Mesenchymal stem cell (in vitro differentiated cells and primary cell): ENCODE results near the gene GOLIM4.

Experiments
- DNase-seq: peaks from one replicate; pipeline ENCODE4 v3.0.0-alpha.2; 2013
- H2AFZ ChIP-seq: one replicate; pipeline ENCODE4 v1.6.1; 2013; ENCODE audit warnings: low read depth, mild to moderate bottlenecking, control low read depth, inconsistent platforms, low read length, moderate library complexity
- H2AK5ac ChIP-seq: 2 replicates; pipeline ENCODE4 v1.6.1; 2013; ENCODE audit warnings: low read length, moderate library complexity, mild to moderate bottlenecking, inconsistent platforms; ENCODE audit not compliant: severe bottlenecking
- H2BK120ac ChIP-seq: one replicate; pipeline ENCODE4 v1.6.1; 2013; ENCODE audit warnings: low read depth, mild to moderate bottlenecking, inconsistent platforms, low read length, moderate library complexity
- H2BK12ac ChIP-seq, 2 experiments: one replicate each; pipeline ENCODE4 v1.6.1; 2013; ENCODE audit warnings: inconsistent platforms in 2 of 2, low read length in 2 of 2, mild to moderate bottlenecking in 2 of 2, moderate library complexity in 2 of 2, control low read depth in 1 of 2
- H2BK15ac ChIP-seq: one replicate; pipeline ENCODE4 v1.6.1; 2013; ENCODE audit warnings: mild to moderate bottlenecking, low read depth, inconsistent platforms; ENCODE audit not compliant: poor library complexity, severe bottlenecking
- H2BK5ac ChIP-seq: 2 replicates; pipeline ENCODE4 v1.6.1; 2013; ENCODE audit warnings: low read depth, mild to moderate bottlenecking, low read length, control low read depth, inconsistent platforms; ENCODE audit not compliant: poor library complexity, severe bottlenecking
- H3K14ac ChIP-seq, 2 experiments: one replicate each; pipeline ENCODE4 v1.6.1; 2013; ENCODE audit warnings: inconsistent platforms in 2 of 2, low read length in 2 of 2, control low read depth in 1 of 2, mild to moderate bottlenecking in 1 of 2, moderate library complexity in 1 of 2
- H3K18ac ChIP-seq, 2 experiments: one replicate each; pipeline ENCODE4 v1.6.1; 2013; ENCODE audit warnings: inconsistent platforms in 2 of 2, low read length in 2 of 2, control low read depth in 1 of 2, low read depth in 1 of 2, mild to moderate bottlenecking in 1 of 2
- H3K23ac ChIP-seq, 2 experiments: one replicate each; pipeline ENCODE4 v1.6.1; 2013; ENCODE audit warnings: inconsistent platforms in 2 of 2, low read length in 2 of 2, mild to moderate bottlenecking in 2 of 2, moderate library complexity in 2 of 2, control low read depth in 1 of 2
- H3K27ac ChIP-seq: 2 replicates; pipeline ENCODE4 v1.5.1; 2013; ENCODE audit warnings: mild to moderate bottlenecking, moderate library complexity, low read length, control low read depth, inconsistent platforms; ENCODE audit not compliant: poor library complexity, severe bottlenecking
- H3K27me3 ChIP-seq, 2 experiments: 2 replicates each; pipeline versions ENCODE4 v1.6.1 to v1.7.0; 2013; ENCODE audit warnings: low read length in 2 of 2, mild to moderate bottlenecking in 2 of 2, moderate library complexity in 2 of 2, control low read depth in 1 of 2, inconsistent platforms in 1 of 2; ENCODE audit not compliant: control insufficient read depth in 1 of 2, insufficient read depth in 1 of 2
- H3K36me3 ChIP-seq, 2 experiments: 2 replicates each; pipeline versions ENCODE4 v1.6.1 to v1.7.0; 2013; ENCODE audit warnings: low read length in 2 of 2, control low read depth in 1 of 2, inconsistent platforms in 1 of 2, low read depth in 1 of 2, mild to moderate bottlenecking in 1 of 2; ENCODE audit not compliant: insufficient read depth in 2 of 2, control insufficient read depth in 1 of 2
- H3K4ac ChIP-seq, 2 experiments: one replicate each; pipeline ENCODE4 v1.6.1; 2013; ENCODE audit warnings: inconsistent platforms in 2 of 2, low read length in 2 of 2, mild to moderate bottlenecking in 2 of 2, moderate library complexity in 2 of 2, control low read depth in 1 of 2, low read depth in 1 of 2
- H3K4me1 ChIP-seq: 2 replicates; pipeline ENCODE4 v1.6.1; 2013; ENCODE audit warnings: low read depth, low read length, control low read depth; ENCODE audit not compliant: control insufficient read depth, insufficient read depth
- H3K4me2 ChIP-seq: 2 replicates; pipeline ENCODE4 v1.6.1; 2013; ENCODE audit warnings: low read length, mild to moderate bottlenecking, inconsistent platforms; ENCODE audit not compliant: poor library complexity, severe bottlenecking
- H3K4me3 ChIP-seq, 2 experiments: 2 replicates each; pipeline versions ENCODE4 v1.5.1 to v1.7.0; 2013; ENCODE audit warnings: low read length in 2 of 2, mild to moderate bottlenecking in 2 of 2, control low read depth in 1 of 2, low read depth in 1 of 2; ENCODE audit not compliant: insufficient read depth in 1 of 2
- H3K79me1 ChIP-seq: replicated peaks from 2 replicates; pipeline ENCODE4 v1.6.1; 2013; ENCODE audit warnings: mild to moderate bottlenecking, control low read depth, low read length, inconsistent platforms; ENCODE audit not compliant: poor library complexity, severe bottlenecking
- H3K9ac ChIP-seq: 2 replicates; pipeline ENCODE4 v1.7.0; 2013; ENCODE audit warnings: mild to moderate bottlenecking, low read length, moderate library complexity
- H3K9me3 ChIP-seq: 2 replicates; pipeline ENCODE4 v1.7.0; 2013; ENCODE audit warnings: mild to moderate bottlenecking, low read length; ENCODE audit not compliant: control insufficient read depth
- H4K8ac ChIP-seq: one replicate; pipeline ENCODE4 v1.6.1; 2013; ENCODE audit warnings: inconsistent platforms, mild to moderate bottlenecking, low read length, moderate library complexity
- H4K91ac ChIP-seq: one replicate; pipeline ENCODE4 v1.6.1; 2013; ENCODE audit warnings: mild to moderate bottlenecking, low read length, inconsistent platforms
- WGBS: methylation state at CpG from one replicate; pipeline ENCODE4 v1.1.7; 2013; ENCODE audit warnings: mixed read lengths; 5-methylcytosine and 5-hydroxymethylcytosine counted together

Gene GOLIM4

DNA sequence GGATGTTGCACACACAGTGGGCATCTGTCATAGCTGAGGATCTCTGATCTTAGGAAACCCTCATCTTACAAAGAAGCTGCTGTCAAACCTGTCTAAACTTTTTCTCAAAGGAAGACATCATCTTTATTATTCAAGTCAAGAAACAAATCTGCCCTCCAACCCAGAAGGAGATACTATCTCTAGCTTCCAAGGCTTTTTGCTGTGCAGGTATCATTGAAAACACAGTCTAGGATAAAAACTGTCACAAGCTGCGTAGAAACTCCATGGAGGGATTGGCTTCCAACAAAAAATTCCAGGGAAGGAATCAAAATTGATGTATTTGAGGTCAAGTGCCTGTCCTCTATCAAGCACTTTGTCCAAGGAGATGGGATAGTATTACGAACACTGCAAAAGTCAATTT is 89.1 kb downstream of the GOLIM4 start:
- H3K14ac ChIP-seq: no peak overlapping the region
- H2BK5ac ChIP-seq: no peak overlapping the region
- no peak overlapping the region for H3K9ac ChIP-seq
- no peak overlapping the region for H4K8ac ChIP-seq
- H3K27ac ChIP-seq: no peak overlapping the region
- no peak overlapping the region for H3K4me3 ChIP-seq
- H3K27me3 ChIP-seq: no peaks in the 10 kb centered on the region
- no peak overlapping the region for H2BK12ac ChIP-seq
- peaks cover 5 to 30% of the 10 kb centered on the region in 2 experiments for H3K36me3 ChIP-seq
- peaks cover 15% of the 10 kb centered on the region for H3K9me3 ChIP-seq
- no peak overlapping the region for H2BK120ac ChIP-seq
- no peak overlapping the region for H2AK5ac ChIP-seq
- H2BK15ac ChIP-seq: no peak overlapping the region
- H2AFZ ChIP-seq: no peak overlapping the region
- no peaks in the 10 kb centered on the region for H3K4me1 ChIP-seq
- H3K4me2 ChIP-seq: no peak overlapping the region
- no peak overlapping the region for H3K4ac ChIP-seq
- DNase-seq: no peak
- H3K23ac ChIP-seq: no peak overlapping the region
- 93% methylated on average over 2 of the region's 2 CpGs for WGBS
- H4K91ac ChIP-seq: no peak overlapping the region
- no peaks in the 10 kb centered on the region for H3K79me1 ChIP-seq
- H3K18ac ChIP-seq: no peak overlapping the region

- no peak overlapping the region for H2AFZ ChIP-seq
- WGBS: 97% methylated on average over 3 of the region's 4 CpGs
- H2BK5ac ChIP-seq: no peak overlapping the region
- H3K14ac ChIP-seq: no peak overlapping the region
- H2BK15ac ChIP-seq: no peak overlapping the region
- peaks cover 0 to 8% of the 10 kb centered on the region in 2 experiments for H3K36me3 ChIP-seq
- H3K9me3 ChIP-seq: peaks cover 15% of the 10 kb centered on the region
- no peak overlapping the region for H2BK120ac ChIP-seq
- no peak overlapping the region for H3K27ac ChIP-seq
- no peak overlapping the region for H3K9ac ChIP-seq
- H3K23ac ChIP-seq: no peak overlapping the region
- no peak overlapping the region for H2BK12ac ChIP-seq
- H3K4ac ChIP-seq: no peak overlapping the region
- no peak overlapping the region for H2AK5ac ChIP-seq
- H3K4me3 ChIP-seq: no peak overlapping the region
- H3K27me3 ChIP-seq: no peaks in the 10 kb centered on the region
- no peaks in the 10 kb centered on the region for H3K4me1 ChIP-seq
- no peaks in the 10 kb centered on the region for H3K79me1 ChIP-seq
- H3K18ac ChIP-seq: no peak overlapping the region
- DNase-seq: no peak
- no peak overlapping the region for H3K4me2 ChIP-seq
- no peak overlapping the region for H4K91ac ChIP-seq
- H4K8ac ChIP-seq: no peak overlapping the region
These were observed 91.8 kb downstream of the GOLIM4 start for GRCh38 chr3:168003911-168004310.

GRCh38 chr3:168002786-168003368 is 92.8 kb downstream of the GOLIM4 start:
- H3K36me3 ChIP-seq: no peaks in the 10 kb centered on the region
- 71% methylated on average over 1 of the region's 1 CpG for WGBS
- no peak overlapping the region for H3K4me3 ChIP-seq
- no peak overlapping the region for H3K23ac ChIP-seq
- no peak overlapping the region for H3K18ac ChIP-seq
- H2AFZ ChIP-seq: no peak overlapping the region
- DNase-seq: peak; percentile 22
- H3K79me1 ChIP-seq: no peaks in the 10 kb centered on the region
- no peak overlapping the region for H3K14ac ChIP-seq
- no peak overlapping the region for H4K91ac ChIP-seq
- no peak overlapping the region for H3K4me2 ChIP-seq
- H3K9me3 ChIP-seq: peaks cover 15% of the 10 kb centered on the region
- no peak overlapping the region for H3K4ac ChIP-seq
- no peak overlapping the region for H2AK5ac ChIP-seq
- H2BK12ac ChIP-seq: no peak overlapping the region
- H2BK15ac ChIP-seq: no peak overlapping the region
- H4K8ac ChIP-seq: no peak overlapping the region
- H3K9ac ChIP-seq: no peak overlapping the region
- H3K27ac ChIP-seq: no peak overlapping the region
- H2BK120ac ChIP-seq: no peak overlapping the region
- no peak overlapping the region for H2BK5ac ChIP-seq
- H3K4me1 ChIP-seq: no peaks in the 10 kb centered on the region
- no peaks in the 10 kb centered on the region for H3K27me3 ChIP-seq

DNA sequence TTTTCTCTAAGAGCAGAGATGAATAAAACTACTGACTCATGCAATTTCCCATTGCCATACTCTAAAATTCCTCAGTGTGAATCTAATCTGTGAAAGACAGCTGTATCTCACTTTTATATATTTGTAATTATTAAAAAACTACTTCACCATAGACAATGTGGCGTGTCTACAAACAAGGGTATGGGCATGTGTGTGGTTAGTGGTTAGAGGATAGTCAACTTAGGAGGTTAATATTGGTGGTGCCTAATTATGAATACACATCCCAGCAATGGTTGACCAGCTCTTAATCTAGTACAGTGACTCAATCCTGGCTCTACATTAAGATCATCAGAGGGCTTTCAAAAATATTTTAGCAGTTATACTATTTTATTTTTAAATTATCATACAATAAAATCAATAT is 94.5 kb downstream of the GOLIM4 start:
- Histone ChIP-seq H4K91ac (no peak overlapping the region), H3K9me3 (peaks cover 15% of the 10 kb centered on the region), H3K79me1 (no peaks in the 10 kb centered on the region), H2BK5ac (no peak overlapping the region), H3K36me3 (no peaks in the 10 kb centered on the region), H3K14ac (no peak overlapping the region), H3K4me2 (no peak overlapping the region), H2BK12ac (no peak overlapping the region), H3K4me3 (no peak overlapping the region), H3K27me3 (no peaks in the 10 kb centered on the region), H2BK15ac (no peak overlapping the region), H3K9ac (no peak overlapping the region), H3K4me1 (no peaks in the 10 kb centered on the region), H3K23ac (no peak overlapping the region), H2AK5ac (no peak overlapping the region), H4K8ac (no peak overlapping the region), H3K4ac (no peak overlapping the region), H2BK120ac (no peak overlapping the region), H2AFZ (no peak overlapping the region), H3K18ac (no peak overlapping the region), H3K27ac (no peak overlapping the region)
- no CpG with 5 or more reads among the region's 1 CpG for WGBS
- DNase-seq: no peak
